IMR-90 (cell line): Measurements from ENCODE around the gene LMX1A. TPM values are rescaled to one million over a fixed set of nuclear protein-coding genes. Genes with fewer than 3 reads are reported as not detected.

Source experiments
- ATAC-seq: fragments of 200-7000 bp; cut with Tn5 transposase; 2 replicates; pipeline ENCODE4 v1.9.1; 2020; ENCODE audit warnings: low read depth, mild to moderate bottlenecking, moderate library complexity
- BruUV-seq: library from RNA; stranded (reverse); fragments of 400-500 nt; replicated peaks from 2 replicates; lab custom pipeline; 2021; lab: Mats Ljungman, UMichigan
- CTCF ChIA-PET: fragments of 300-600 bp; formaldehyde crosslinking; extraction: SDS; loops from one replicate; lab custom pipeline; 2021; ENCODE audit warnings: antibody characterized with exemption; lab: Yijun Ruan, JAX
- POLR2A ChIA-PET: fragments of 300-600 bp; sonication (Branson Sonifier 250); formaldehyde crosslinking; loops from one replicate; lab custom pipeline; 2022; ENCODE audit warnings: antibody characterized with exemption; ENCODE audit not compliant: unreplicated experiment; lab: Charles Lee
- DNase-seq: peaks from one replicate; pipeline ENCODE4 v3.0.0; 2013
- H2AFZ ChIP-seq: replicated peaks from 2 replicates; pipeline ENCODE3; 2013; ENCODE audit warnings: low read length, mild to moderate bottlenecking; ENCODE audit not compliant: poor library complexity
- H2AK5ac ChIP-seq: 2 replicates; pipeline ENCODE4 v1.6.1; 2013; ENCODE audit warnings: low read depth, low read length, inconsistent platforms
- H2AK9ac ChIP-seq: replicated peaks from 2 replicates; pipeline ENCODE3; 2013; ENCODE audit warnings: mild to moderate bottlenecking, low read depth, low read length, moderate library complexity; ENCODE audit not compliant: poor library complexity
- H2BK120ac ChIP-seq: 2 replicates; pipeline ENCODE4 v1.6.1; 2013; ENCODE audit warnings: low read depth, low read length, inconsistent platforms
- H2BK15ac ChIP-seq: 3 replicates; pipeline ENCODE4 v1.6.1; 2013; ENCODE audit warnings: low read depth, low read length, inconsistent platforms
- H2BK20ac ChIP-seq: 2 replicates; pipeline ENCODE4 v1.6.1; 2013; ENCODE audit warnings: low read depth, mild to moderate bottlenecking, inconsistent platforms, low read length, moderate library complexity
- H2BK5ac ChIP-seq: 2 replicates; pipeline ENCODE4 v1.6.1; 2013; ENCODE audit warnings: mild to moderate bottlenecking, low read depth, low read length, inconsistent platforms; ENCODE audit not compliant: poor library complexity, severe bottlenecking
- H3K14ac ChIP-seq: replicated peaks from 2 replicates; pipeline ENCODE4 v1.6.1; 2013; ENCODE audit warnings: low read depth, low read length, inconsistent platforms
- H3K18ac ChIP-seq: 2 replicates; pipeline ENCODE4 v1.6.1; 2013; ENCODE audit warnings: low read depth, low read length, control low read depth
- H3K23ac ChIP-seq: 2 replicates; pipeline ENCODE4 v1.6.1; 2013; ENCODE audit warnings: low read depth, low read length, inconsistent platforms
- H3K27ac ChIP-seq: 2 replicates; pipeline ENCODE4 v1.5.1; 2013; ENCODE audit warnings: mild to moderate bottlenecking, control low read depth, low read length; ENCODE audit not compliant: insufficient read depth
- H3K27me3 ChIP-seq: 2 replicates; pipeline ENCODE4 v1.6.1; 2013; ENCODE audit warnings: low read length; ENCODE audit not compliant: control insufficient read depth, insufficient read depth
- H3K36me3 ChIP-seq: 2 replicates; pipeline ENCODE4 v1.6.1; 2013; ENCODE audit warnings: low read length, mixed read lengths; ENCODE audit not compliant: control insufficient read depth, insufficient read depth
- H3K4ac ChIP-seq: 2 replicates; pipeline ENCODE4 v1.6.1; 2013; ENCODE audit warnings: low read depth, low read length, inconsistent platforms
- H3K4me1 ChIP-seq: 2 replicates; pipeline ENCODE4 v1.6.1; 2013; ENCODE audit warnings: low read length, mixed read lengths; ENCODE audit not compliant: control insufficient read depth, insufficient read depth
- H3K4me2 ChIP-seq: 2 replicates; pipeline ENCODE4 v1.6.1; 2013; ENCODE audit warnings: low read depth, mild to moderate bottlenecking, control low read depth, low read length, moderate library complexity
- H3K4me3 ChIP-seq: 2 replicates; pipeline ENCODE4 v1.5.1; 2013; ENCODE audit warnings: low read depth, mild to moderate bottlenecking, control low read depth, low read length, moderate library complexity; ENCODE audit not compliant: insufficient read depth
- H3K56ac ChIP-seq: 2 replicates; pipeline ENCODE4 v1.6.1; 2013; ENCODE audit warnings: low read length, inconsistent platforms; ENCODE audit not compliant: insufficient read depth; ENCODE audit errors: extremely low read depth
- H3K79me1 ChIP-seq, 2 experiments: 2 replicates each; pipeline ENCODE4 v1.6.1; 2013; ENCODE audit warnings: low read length in 2 of 2, inconsistent platforms in 1 of 2, low read depth in 1 of 2
- H3K9ac ChIP-seq: 2 replicates; pipeline ENCODE4 v1.6.1; 2013; ENCODE audit warnings: low read depth, low read length, control low read depth
- H3K9me1 ChIP-seq: 2 replicates; pipeline ENCODE4 v1.6.1; 2013; ENCODE audit warnings: low read length, inconsistent platforms; ENCODE audit not compliant: insufficient read depth
- H3K9me3 ChIP-seq: 2 replicates; pipeline ENCODE4 v1.6.1; 2013; ENCODE audit warnings: low read length; ENCODE audit not compliant: control insufficient read depth, insufficient read depth
- H4K20me1 ChIP-seq: 2 replicates; pipeline ENCODE4 v1.6.1; 2013; ENCODE audit warnings: low read length, inconsistent platforms; ENCODE audit not compliant: insufficient read depth
- H4K5ac ChIP-seq: 2 replicates; pipeline ENCODE4 v1.6.1; 2013; ENCODE audit warnings: mild to moderate bottlenecking, low read depth, low read length, control low read depth
- H4K8ac ChIP-seq, 2 experiments: 2 replicates each; pipeline ENCODE4 v1.6.1; 2013; ENCODE audit warnings: low read depth in 2 of 2, low read length in 2 of 2, control low read depth in 1 of 2, inconsistent platforms in 1 of 2
- H4K91ac ChIP-seq: 2 replicates; pipeline ENCODE4 v1.6.1; 2013; ENCODE audit warnings: low read depth, low read length, inconsistent platforms; ENCODE audit not compliant: insufficient read depth
- SMC3 ChIP-seq: fragments of 150-350 bp; IDR thresholded peaks from 2 replicates; pipeline ENCODE4 v1.6.1; 2016; ENCODE audit warnings: low read depth, mild to moderate bottlenecking, antibody characterized with exemption, low read length, moderate library complexity
- WGBS, 2 experiments: methylation state at CpG; one replicate each; pipeline versions ENCODE4 v1.1.5 to v1.1.7; 2013; ENCODE audit warnings: missing lambda C conversion rate in 2 of 2; ENCODE audit not compliant: insufficient read length in 1 of 2; ENCODE audit errors: extremely low coverage in 2 of 2; 5-methylcytosine and 5-hydroxymethylcytosine counted together
- dilution Hi-C: fragments of 300-500 bp; cut with HindIII; formaldehyde crosslinking; loops from one replicate; pipeline ENCODE4 v1.14.3; 2018; ENCODE audit warnings: low sequenced_read_pairs; ENCODE audit not compliant: unreplicated experiment
- in situ Hi-C: fragments of 300-500 bp; cut with MboI; formaldehyde crosslinking; loops from 3 replicates; pipeline ENCODE4 v1.14.3; 2019; ENCODE audit warnings: low sequenced_read_pairs, inconsistent platforms, mixed read lengths
- intact Hi-C: fragments of 100-400 bp; cut with micrococcal nuclease; formaldehyde crosslinking; loops from 2 replicates; pipeline ENCODE4 v1.10.0; 2022
- polyA plus RNA-seq, 3 experiments: library from polyadenylated mRNA; depleted of rRNA; stranded (reverse); fragments of >200 nt; gene quantifications; 2 replicates each; pipeline ENCODE4 v1.2.3, GENCODE V29; 2012; ENCODE audit warnings: low replicate concordance in 1 of 3
- total RNA-seq: library from RNA; depleted of rRNA; stranded (reverse); fragments of >200 nt; gene quantifications from 2 replicates; pipeline ENCODE4 v1.2.3, GENCODE V29; 2012

LMX1A gene
- total and polyA plus RNA-seq, 2 of the 4 experiments (the other 2 are of a cell fraction) = not detected

- Histone ChIP-seq H3K14ac (no peak overlapping the region), H4K8ac (no peak overlapping the region), H2BK120ac (no peak overlapping the region), H3K27ac (no peak overlapping the region), H2AK5ac (no peak overlapping the region), H4K91ac (no peak overlapping the region), H2AFZ (no peak overlapping the region), H3K4me1 (no peaks in the 10 kb centered on the region), H3K9me1 (no peaks in the 10 kb centered on the region), H3K4me3 (no peak overlapping the region), H2AK9ac (no peak overlapping the region), H2BK15ac (no peak overlapping the region), H4K5ac (no peak overlapping the region), H3K36me3 (no peaks in the 10 kb centered on the region), H2BK20ac (no peak overlapping the region), H3K9ac (no peak overlapping the region), H3K23ac (no peak overlapping the region), H3K4ac (no peak overlapping the region), H3K9me3 (no peaks in the 10 kb centered on the region), H4K20me1 (no peaks in the 10 kb centered on the region), H3K56ac (no peak overlapping the region), H2BK5ac (no peak overlapping the region), H3K79me1 (no peaks in the 10 kb centered on the region), H3K4me2 (no peak overlapping the region), H3K18ac (no peak overlapping the region), H3K27me3 (no peaks in the 10 kb centered on the region)
- BruUV-seq = no TSS peak
- ChIA-PET POLR2A (no interaction called here), CTCF (no interaction called here)
- in situ Hi-C loops (no loop called here), dilution Hi-C loops (no loop called here), intact Hi-C loops (no loop called here)
- no peak for TF ChIP-seq SMC3
- no CpG with 5 or more reads among the region's 3 CpGs for WGBS, 2 experiments
- no peak for DNase-seq
- ATAC-seq = no peak
Measured at GRCh38 chr1:165330483-165330882, 26.0 kb downstream of the LMX1A start.
